ENCODE measurements around the gene NPR2. TPM values are rescaled to one million over a fixed set of nuclear protein-coding genes. Genes with fewer than 3 reads are reported as not detected.

Gene NPR2
- total and polyA plus RNA-seq, 8 donors, result 2.2 to 14.6 (median 3.6) TPM

DNA sequence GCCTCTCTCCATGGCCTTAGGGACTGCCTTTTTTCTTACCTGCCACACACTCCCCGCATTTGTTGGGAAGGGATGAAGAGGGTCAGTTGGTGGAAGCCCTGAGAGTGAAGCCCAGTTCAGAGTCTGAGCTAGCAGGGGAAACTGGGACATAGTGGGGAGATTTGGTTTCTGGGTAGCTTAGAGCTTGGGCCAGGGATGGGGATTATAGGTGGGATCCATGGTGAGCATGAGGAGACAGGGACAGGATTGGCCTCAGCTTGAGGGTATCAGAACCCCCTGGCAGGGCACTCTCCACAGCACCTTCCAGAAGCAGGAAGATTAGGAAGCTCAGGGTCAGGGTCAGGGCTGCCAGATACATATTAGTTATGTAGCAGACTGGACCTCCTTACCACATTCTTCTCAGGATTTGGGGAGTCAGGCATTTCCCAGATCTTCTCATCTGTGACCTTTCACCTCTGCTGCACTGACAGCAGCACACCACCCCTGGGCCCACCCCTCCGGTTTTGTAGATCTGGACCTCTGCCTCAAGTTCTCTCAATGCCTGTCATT lies 61.0 kb downstream of the NPR2 start:
- TF ChIP-seq, protein P1, sequence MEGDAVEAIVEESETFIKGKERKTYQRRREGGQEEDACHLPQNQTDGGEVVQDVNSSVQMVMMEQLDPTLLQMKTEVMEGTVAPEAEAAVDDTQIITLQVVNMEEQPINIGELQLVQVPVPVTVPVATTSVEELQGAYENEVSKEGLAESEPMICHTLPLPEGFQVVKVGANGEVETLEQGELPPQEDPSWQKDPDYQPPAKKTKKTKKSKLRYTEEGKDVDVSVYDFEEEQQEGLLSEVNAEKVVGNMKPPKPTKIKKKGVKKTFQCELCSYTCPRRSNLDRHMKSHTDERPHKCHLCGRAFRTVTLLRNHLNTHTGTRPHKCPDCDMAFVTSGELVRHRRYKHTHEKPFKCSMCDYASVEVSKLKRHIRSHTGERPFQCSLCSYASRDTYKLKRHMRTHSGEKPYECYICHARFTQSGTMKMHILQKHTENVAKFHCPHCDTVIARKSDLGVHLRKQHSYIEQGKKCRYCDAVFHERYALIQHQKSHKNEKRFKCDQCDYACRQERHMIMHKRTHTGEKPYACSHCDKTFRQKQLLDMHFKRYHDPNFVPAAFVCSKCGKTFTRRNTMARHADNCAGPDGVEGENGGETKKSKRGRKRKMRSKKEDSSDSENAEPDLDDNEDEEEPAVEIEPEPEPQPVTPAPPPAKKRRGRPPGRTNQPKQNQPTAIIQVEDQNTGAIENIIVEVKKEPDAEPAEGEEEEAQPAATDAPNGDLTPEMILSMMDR (IDR thresholded peaks at IDR 0.05), result no peak
- intact Hi-C loops (cut with DNase I), result no loop called here
- 79 to 91% methylated on average over 2 of the region's 2 CpGs for whole genome bisulfite sequencing, 2 donors
- Histone ChIP-seq H3K36me3 (peaks cover 0 to 11% (median 0%) of the 10 kb centered on the region in 3 donors), H3K27me3 (no peaks in the 10 kb centered on the region), H3K9me3 (no peaks in the 10 kb centered on the region), H3K4me3 (no peak overlapping the region), H3K4me1 (no peaks in the 10 kb centered on the region), H3K27ac (no peak overlapping the region)
- DNase-seq, result no peak
- ATAC-seq, result no peak
- FAIRE-seq, result no peak

DNA sequence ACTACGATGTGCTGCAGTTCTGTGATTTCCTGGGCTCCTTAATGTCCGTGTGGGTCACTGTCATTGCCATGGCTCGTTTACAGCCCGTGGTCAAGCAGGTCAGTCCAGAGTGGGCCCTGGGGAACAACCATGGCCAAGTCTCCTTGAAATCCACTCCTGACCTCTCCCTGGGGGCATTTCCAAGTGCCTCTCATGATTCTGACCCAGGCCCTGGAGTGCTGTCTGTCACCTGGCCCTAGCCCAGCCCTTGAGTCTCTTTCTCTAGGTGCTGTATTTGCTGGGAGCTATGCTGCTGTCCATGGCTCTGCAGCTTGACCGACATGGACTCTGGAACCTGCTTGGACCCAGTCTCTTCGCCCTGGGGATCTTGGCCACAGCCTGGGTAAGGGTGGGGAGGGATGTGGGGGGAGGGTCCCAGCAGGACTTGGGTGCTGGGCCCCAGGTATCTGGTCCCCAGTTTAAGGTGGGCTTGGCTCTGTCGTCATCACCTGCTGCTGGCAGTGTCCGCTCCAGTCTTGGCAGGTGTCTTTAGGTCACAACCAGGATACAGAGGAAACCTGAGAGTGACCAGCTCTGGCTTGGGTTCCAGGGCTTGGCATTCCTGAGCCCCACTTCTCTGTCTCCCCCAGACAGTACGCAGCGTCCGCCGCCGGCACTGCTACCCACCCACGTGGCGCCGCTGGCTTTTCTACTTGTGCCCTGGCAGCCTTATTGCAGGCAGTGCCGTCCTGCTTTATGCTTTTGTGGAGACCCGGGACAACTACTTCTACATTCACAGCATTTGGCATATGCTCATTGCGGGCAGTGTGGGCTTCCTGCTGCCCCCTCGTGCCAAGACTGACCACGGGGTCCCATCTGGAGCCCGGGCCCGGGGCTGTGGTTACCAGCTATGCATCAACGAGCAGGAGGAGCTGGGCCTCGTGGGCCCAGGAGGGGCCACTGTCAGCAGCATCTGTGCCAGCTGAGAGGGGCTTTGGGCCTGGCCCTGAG lies 61.8 kb downstream of the NPR2 start:
- FAIRE-seq, result no peak

DNA sequence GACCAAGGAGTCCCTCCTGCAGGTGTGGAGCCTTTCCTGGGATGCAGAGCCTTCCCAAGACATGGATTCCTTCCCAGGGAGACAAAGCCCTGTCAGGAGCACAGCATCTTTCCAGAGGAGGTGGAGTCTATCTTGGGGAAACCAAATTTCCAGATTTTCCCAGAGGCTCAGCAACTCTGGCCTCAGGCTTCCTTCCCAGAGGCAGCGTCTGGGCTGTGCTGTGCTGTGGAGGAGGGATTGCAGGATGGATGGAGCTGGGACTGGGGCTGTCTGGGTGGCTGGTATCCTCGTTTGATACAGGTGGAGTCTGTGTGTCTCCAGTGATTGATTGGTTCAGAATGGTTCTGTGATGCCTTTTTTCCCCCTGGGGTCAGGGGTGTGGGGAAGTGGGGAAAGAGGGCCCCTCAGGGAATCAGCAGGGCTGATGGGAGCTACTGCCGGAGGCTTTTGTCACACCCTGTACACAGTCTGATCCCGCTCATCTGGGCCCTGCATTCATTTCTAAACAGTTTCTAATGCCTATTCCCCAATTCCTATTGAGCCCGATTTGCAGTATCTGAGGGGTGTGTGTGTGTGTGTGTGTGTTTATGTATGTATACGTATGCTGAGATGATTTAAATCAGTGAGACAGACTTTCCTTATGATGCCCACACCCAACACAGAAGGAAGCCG lies 62.8 kb downstream of the NPR2 start:
- Histone ChIP-seq H3K36me3 (no peaks in the 10 kb centered on the region), H3K27me3 (no peaks in the 10 kb centered on the region), H3K4me1 (no peaks in the 10 kb centered on the region), H3K4me3 (no peak overlapping the region), H3K9me3 (no peaks in the 10 kb centered on the region), H3K27ac (no peak overlapping the region)
- no peak for FAIRE-seq
- intact Hi-C loops (cut with DNase I), result no loop called here
- TF ChIP-seq, protein P1 (IDR thresholded peaks at IDR 0.05), result no peak
- WGBS, 2 donors, result 87 to 92% methylated on average over 7 of the region's 7 CpGs
- no peak for ATAC-seq
- DNase-seq, result no peak

More for the DNA sequence above, 61.8 kb downstream of the NPR2 start:
- DNase-seq (no peak), ATAC-seq (no peak)
- Histone ChIP-seq H3K27ac (no peak overlapping the region), H3K27me3 (no peaks in the 10 kb centered on the region), H3K4me3 (no peak overlapping the region), H3K36me3 (peaks cover 0 to 2% (median 0%) of the 10 kb centered on the region in 3 donors), H3K4me1 (no peaks in the 10 kb centered on the region), H3K9me3 (no peaks in the 10 kb centered on the region)
- intact Hi-C loops (cut with DNase I), result no loop called here
- TF ChIP-seq, protein P1 (IDR thresholded peaks at IDR 0.05), result no peak
- 90 to 92% methylated on average over 25 of the region's 25 CpGs for WGBS, 2 donors

DNA sequence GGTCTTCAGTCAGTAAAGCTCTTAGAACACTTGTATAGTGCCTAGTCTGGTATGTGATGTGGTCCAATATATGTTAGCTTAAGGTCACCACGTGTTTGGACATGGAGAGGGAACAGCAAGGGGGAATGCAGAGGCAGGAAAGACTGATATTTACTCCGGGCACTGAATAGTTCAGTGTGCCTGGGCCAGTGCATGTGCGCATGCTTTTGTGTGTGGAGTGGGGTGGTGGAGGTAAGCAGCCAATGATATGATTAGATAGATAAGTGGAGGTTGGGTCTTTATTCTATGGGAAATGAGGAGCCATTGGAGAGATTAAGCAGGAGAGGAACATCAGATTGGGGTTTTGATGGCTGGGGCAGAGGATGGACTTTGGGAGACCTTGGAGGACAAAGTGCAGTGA lies 64.8 kb downstream of the NPR2 start:
- FAIRE-seq (no peak), ATAC-seq (no peak), DNase-seq (no peak)
- H3K27ac ChIP-seq, result no peak overlapping the region
- intact Hi-C loops (cut with DNase I), result no loop called here
- no peak overlapping the region for H3K4me3 ChIP-seq
- no peaks in the 10 kb centered on the region for H3K36me3 ChIP-seq
- H3K4me1 ChIP-seq, result no peaks in the 10 kb centered on the region
- no peaks in the 10 kb centered on the region for H3K9me3 ChIP-seq
- H3K27me3 ChIP-seq, result no peaks in the 10 kb centered on the region
- 62 to 69% methylated on average over 3 of the region's 3 CpGs for WGBS, 2 donors
- TF ChIP-seq, protein P1 (IDR thresholded peaks at IDR 0.05), result no peak

All from pancreas (tissue), 10 donors.